HG02759 (cell line): ENCODE data around the gene KRT33B.
"Not testable (repeated sequence)": the region's sequence is repeated elsewhere in the genome, so short reads cannot be mapped to it uniquely, and the experiment has no call there.

Experiments
- ATAC-seq: cut with Tn5 transposase; IDR thresholded peaks from one replicate; pipeline ENCODE4 v1.9.1; 2021; ENCODE audit warnings: mild to moderate bottlenecking, moderate library complexity; ENCODE audit not compliant: unreplicated experiment

KRT33B gene

GRCh38 chr17:41394254-41394996 is 24.8 kb upstream of the KRT33B start:
- no peak for ATAC-seq

DNA sequence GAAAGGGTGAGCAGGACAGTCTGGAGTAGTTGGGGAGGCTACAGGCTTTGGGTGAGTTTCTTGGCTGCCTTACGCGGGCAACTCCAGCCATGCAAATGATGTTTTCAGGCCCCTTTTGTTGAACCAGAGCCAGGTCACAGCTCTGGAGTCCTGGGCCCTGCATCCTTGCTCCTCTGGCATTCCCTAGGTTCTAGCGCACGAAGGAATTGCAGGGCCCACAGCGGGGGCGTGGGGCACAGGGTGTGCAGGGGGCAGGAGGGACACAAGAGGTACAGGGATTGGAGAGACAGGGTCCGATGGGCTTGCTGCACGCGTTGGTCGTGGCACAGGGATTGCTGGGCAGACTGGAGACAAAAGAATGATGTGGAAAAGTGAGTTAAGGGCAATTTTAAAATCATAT is 24.2 kb upstream of the KRT33B start:
- ATAC-seq, result no peak

GRCh38 chr17:41393294-41393693 is 23.7 kb upstream of the KRT33B start:
- no peak for ATAC-seq

DNA sequence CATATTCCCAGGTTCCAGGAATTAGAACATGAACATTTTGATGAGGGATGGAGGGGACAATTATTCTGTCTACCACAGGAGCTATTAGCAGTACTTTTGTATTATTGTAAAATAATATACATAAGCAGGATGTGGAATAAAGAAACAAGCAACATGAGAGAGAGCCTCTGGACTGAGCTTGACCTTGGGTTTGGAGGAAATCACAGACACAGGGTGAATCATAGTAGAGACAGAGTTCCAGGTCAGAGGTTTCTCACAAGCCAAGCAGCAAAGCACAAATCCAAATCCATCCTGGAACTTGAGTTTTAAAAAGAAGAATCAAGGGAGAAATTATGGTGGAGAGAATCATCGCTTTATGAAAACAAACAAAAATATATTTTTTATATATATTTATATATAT is 22.7 kb upstream of the KRT33B start:
- ATAC-seq, result no peak

DNA sequence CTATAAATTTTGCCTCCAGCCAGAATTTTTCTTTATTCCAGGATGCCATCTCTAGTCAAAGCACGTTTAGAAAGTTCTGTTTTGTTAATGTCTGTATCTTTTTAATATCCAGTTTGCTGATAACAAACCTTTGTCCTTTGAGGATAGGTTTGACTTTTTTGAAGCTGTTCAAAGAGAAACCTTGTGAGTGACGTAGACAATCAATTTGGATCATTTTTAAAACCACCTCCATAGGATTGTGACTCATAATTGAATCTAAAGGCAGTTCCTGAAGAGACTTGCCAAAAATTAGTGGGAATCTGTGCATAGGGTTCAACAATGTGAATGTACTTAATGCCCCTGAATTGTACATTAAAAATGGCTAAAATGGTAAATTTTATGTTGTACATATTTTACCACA is 21.9 kb upstream of the KRT33B start:
- no peak for ATAC-seq

DNA sequence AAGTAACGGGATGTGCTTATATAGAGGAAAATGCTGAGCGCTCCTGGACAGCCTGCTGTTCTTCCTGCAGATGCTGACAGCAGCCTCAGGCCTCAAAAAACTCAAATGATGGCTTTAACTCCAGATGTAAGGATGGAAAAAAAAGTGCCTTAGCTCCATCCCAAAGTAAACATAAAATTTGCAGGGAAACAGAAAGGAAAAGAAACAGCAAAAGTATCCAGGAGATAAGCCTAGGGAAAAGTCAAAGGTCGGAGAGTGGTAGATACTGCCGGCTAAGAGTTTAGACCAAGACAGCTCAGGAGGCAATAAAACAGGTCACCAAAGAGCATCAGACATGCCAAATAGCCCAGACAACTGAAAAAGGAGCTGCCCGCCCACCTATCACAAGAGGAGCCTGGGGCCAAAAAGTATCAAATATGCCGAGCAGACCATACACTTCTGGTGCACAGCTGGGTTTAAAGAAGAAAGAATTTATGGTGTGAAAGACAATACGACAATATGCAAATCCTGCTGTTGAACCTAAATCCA is 20.9 kb upstream of the KRT33B start:
- ATAC-seq, result no peak

DNA sequence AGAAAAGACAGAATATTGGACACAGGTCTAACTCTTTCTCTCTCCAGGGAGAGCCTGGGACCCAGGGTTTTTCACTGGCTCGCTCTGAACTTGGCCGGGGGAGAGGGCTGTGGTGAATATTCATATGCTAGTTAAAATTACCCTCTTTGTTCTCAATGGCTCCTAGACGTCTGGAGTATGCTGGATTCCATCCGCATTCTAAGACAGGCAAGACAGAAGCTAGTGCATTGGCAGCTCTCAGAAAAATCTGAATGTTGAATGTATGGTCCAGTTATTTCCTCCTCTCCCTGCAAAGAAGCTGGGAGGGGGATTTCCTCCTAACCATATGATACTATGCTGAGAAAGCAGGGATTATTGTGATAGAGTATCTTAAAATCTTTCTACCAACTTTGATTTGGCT is 18.1 kb upstream of the KRT33B start:
- ATAC-seq, result no peak

DNA sequence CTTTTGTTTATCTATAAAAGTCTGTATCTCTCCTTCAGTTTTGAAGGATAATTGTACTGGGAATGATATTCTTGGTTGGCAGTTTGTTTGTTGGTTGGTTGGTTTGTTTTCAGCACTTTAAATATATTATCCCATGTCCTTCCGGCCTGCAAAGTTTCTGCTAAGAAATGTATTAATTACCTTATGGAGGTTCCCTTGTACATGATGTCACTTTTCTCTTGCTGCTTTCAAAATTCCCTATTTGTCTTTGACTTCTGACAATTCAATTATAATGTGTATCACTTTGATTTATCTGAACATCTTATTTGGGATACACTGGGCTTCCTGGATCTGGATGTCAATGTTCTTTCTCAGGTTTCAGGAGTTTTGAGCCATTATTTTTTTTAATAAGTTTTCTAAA is 16.6 kb upstream of the KRT33B start:
- ATAC-seq, result no peak

DNA sequence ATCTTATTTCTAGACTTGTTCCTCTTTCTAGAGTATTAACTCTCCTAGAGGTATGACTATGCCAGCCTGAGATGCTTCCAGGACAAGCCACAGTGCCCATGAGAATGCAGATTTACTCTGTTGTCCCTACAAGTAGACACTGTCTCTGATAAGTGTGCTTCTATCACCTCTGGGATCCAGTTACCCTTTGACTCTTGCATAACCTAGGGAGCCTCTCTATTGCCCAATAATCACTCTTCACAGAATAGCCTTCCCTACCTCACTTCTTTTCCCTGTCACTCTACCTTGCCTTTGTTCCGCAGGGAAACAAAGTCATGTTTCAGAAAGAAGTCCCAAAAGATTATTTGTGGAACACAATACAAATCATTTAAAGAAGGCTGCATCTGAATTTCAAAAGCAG is 14.1 kb upstream of the KRT33B start:
- no peak for ATAC-seq

DNA sequence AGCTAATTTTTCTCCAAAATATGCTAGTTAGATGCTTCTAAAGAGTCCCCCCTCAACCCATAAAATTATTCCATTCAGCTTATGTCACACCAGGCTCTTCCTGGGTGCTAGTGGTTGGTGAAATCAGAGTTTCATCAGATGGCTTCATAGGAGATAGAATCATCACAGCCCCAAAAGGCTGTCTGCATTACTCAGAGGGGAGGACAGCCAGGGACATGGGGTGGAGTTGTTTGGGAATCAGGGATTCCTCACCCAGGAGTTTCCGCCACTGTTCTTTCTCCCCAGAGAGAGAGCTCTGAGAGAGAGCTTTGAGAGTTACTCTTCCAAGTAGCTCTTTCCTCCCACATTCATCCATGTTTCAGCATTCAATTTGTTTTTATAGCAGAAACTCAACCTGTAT is 12.8 kb upstream of the KRT33B start:
- ATAC-seq, result no peak

DNA sequence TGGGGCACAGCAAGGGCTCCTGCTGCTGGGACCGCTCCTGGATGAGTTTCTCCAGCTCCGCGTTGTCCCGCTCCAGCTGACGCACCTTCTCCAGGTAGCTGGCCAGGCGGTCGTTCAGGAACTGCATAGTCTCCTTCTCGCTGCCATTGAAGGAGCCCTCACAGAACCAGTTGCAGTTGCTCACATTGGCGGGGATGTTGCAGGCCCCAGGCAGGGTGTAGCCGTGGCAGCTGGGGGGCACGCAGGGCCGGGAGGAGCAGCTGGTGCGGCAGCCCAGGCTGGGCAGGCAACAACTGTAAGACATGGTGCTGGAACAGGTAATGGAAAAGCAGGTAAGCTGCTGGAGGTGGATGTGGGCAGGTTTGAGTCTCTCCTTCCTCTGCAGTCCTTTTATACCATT is 12.3 kb upstream of the KRT33B start, which contains the start of gene KRT34:
TSS of gene KRT34 (minus strand) at position 364 of the 400 bp plus-strand sequence. CDS start at position 304, 60 bp downstream.
- ATAC-seq, result not testable (repeated sequence)

DNA sequence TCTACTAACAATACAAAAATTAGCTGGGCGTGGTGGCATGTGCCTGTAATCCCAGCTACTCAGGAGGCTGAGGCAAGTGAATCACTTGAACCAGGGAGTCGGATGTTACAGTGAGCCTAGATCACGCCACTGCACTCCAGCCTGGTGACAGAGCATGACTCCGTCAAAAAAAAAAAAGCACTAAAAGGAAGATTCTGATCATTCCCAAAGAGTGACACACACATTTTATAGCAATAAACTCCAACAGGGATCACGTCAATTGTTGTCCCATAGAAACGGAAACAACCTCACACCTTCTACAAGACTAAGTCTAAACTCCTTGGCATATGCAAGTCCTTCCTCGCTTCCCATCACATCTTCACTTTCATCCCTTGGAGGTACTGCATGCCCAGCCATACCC is 10.5 kb upstream of the KRT33B start:
- ATAC-seq, result not testable (repeated sequence)

DNA sequence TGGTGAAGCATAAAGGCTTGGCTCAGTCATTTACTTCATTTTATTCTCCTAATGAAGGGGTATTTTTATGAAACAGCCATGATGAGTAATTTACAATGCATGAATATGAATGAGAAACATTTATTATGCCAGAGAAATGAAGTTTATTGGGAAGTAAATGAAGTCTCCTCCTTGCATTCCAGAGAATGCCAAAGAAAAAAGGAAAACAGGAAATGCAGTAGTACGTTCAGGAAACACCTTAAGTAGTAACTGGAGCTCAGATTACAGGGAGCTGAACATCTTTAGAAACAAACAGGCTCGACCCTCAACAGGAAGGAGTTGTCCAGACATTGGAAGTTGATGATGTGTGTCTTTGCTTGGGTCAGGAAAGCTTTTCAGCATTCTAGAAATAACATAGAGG is 7.9 kb upstream of the KRT33B start:
- ATAC-seq, result no peak

- no peak for ATAC-seq
Measured at GRCh38 chr17:41369023-41369422, 590 bp downstream of the KRT33B start.

- no peak for ATAC-seq
Measured at GRCh38 chr17:41367426-41368075, 2.1 kb downstream of the KRT33B start.

DNA sequence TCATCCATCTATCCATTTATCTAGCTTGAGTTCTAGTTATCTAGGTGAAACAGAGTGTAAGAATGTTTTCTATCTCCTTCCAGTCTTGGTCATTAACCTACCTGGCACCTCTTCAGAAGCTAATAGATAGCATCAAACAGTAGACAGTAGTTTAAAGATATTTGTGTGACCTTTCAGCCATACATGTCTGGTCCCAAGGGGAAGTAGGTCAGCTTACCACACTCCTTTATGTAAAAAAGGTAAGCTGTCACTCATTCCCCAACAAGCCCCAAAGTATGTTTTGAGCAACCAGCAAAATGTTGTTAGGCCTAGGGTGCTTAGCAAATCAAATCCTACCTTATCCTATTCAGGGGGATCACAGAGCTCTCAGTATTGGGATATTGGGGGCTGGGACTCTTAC is 3.5 kb downstream of the KRT33B start:
- no peak for ATAC-seq

GRCh38 chr17:41363881-41364280 is 5.7 kb downstream of the KRT33B start:
- ATAC-seq, result no peak

DNA sequence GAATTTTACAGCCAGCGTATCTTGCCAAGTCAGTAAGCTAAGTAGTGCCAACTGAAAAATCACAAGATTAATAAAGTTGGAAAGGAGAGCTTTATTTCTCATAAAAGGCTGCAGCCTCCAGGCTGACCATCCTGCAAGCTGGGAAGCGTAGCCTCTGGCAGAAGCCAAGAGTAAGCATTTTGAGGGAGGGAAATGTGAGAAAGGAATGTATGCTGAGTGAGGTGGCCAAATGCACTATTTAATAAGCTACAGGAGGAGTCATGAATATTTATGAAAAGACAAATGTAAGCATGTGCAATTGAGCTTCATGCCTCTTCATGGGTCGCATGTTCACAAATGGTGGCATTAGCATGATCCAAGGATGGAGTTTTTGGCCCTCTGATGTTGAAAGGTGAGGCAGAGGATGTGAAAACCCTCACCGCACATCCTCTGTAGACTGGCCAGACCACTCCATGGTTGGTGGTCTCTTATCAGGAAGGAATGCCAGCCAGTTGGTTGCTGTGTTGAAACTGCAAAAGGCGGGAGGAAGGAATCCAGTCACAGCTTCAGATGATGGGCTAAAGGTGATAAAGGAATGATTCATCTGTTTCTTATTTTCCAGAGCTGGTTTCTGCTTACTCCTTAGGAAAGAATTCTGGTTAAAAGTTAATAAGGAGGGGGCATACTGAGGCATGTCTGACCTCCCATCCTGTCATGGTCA is 9.2 kb downstream of the KRT33B start:
- ATAC-seq, result no peak

DNA sequence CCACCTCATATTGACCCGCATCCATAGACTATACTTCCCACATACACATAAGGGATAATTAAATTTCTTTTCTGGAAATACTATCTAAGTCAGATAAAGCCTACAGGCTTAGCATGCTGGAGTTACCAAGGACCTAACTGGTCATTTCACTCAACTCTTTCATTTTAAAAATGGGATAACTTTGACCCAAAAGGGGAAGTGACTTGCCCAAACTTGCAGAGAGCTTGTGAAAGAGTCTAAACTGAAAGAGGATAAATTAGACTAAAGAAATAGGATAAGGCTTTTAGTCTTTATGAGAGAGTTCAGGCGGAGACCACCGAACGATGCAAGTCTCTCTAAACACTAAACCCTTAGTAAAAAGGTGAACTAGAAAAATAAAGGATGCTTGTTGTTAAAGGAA is 15.1 kb downstream of the KRT33B start:
- no peak for ATAC-seq

- no peak for ATAC-seq
Measured at GRCh38 chr17:41352597-41353366, 16.8 kb downstream of the KRT33B start.

DNA sequence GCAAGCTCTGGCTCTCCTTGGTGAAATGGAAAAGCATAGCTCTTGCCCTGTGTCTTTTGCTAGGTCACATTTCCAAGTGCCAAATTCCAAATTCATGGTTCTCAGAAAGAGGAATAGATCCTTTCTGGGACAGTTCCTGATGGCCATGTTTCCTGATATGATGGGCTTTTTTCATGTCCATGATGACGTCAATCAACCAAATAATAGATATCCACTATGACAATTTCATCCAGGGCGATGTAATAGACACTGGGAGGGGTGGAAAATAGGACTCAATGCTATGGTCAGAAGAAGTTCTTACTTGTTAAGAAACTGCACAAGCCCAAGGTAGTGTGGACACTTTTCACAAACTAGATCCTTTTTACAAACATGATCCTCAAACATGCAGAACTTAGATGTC is 18.4 kb downstream of the KRT33B start:
- ATAC-seq, result no peak
